Upper lobe of right lung (tissue), 1 donor: ENCODE measurements around the gene LRRC71. TPM values are rescaled to one million over a fixed set of nuclear protein-coding genes. Genes with fewer than 3 reads are reported as not detected.

Experiments used
- ATAC-seq: fragments of 200-7000 bp; cut with Tn5 transposase; one replicate; pipeline ENCODE4 v1.9.1; 2020; ENCODE audit warnings: mild to moderate bottlenecking, moderate library complexity
- DNase-seq: peaks from one replicate; pipeline ENCODE4 v3.0.0-alpha.2; 2020
- H3K27ac ChIP-seq: fragments of 200-600 bp; one replicate; pipeline ENCODE4 v1.8.0; 2022
- H3K27me3 ChIP-seq: fragments of 200-600 bp; one replicate; pipeline ENCODE4 v1.8.0; 2022; ENCODE audit warnings: mild to moderate bottlenecking
- H3K36me3 ChIP-seq: fragments of 200-600 bp; one replicate; pipeline ENCODE4 v1.8.0; 2022
- H3K4me1 ChIP-seq: fragments of 200-600 bp; one replicate; pipeline ENCODE4 v1.8.0; 2022
- H3K4me3 ChIP-seq: fragments of 200-600 bp; one replicate; pipeline ENCODE4 v1.8.0; 2022; ENCODE audit warnings: mild to moderate bottlenecking
- H3K9me3 ChIP-seq: fragments of 200-600 bp; one replicate; pipeline ENCODE4 v1.8.0; 2022
- CTCF ChIP-seq: fragments of 200-600 bp; IDR thresholded peaks from one replicate; pipeline ENCODE4 v1.8.0; 2022; ENCODE audit warnings: antibody characterized with exemption
- intact Hi-C: fragments of 100-400 bp; cut with DNase I; formaldehyde crosslinking; loops from one replicate; pipeline ENCODE4 v1.11.0; 2022
- total RNA-seq: library from RNA; stranded (reverse); fragmentation: NEBNext Ultra II Directional; extraction: Animal tissue kit (Norgen Biotek cat#: 25700); gene quantifications from one replicate; pipeline ENCODE4 v1.2.1, GENCODE V29; 2021
- donor health status: DM: no; HTN: yes; CAD: no; lungs with severe emphysema.

The LRRC71 gene
- total RNA-seq, 1 donor from 2014 or later = 0.26 TPM

- no peak for TF ChIP-seq CTCF
- Histone ChIP-seq H3K4me3 (no peak overlapping the region), H3K27me3 (no peaks in the 10 kb centered on the region), H3K27ac (no peak overlapping the region), H3K9me3 (no peaks in the 10 kb centered on the region), H3K36me3 (peaks cover 80% of the 10 kb centered on the region), H3K4me1 (no peaks in the 10 kb centered on the region)
- DNase-seq = no peak
- ATAC-seq = no peak
- intact Hi-C loops = no loop called here
Observed at GRCh38 chr1:156959414-156959813, 39.0 kb downstream of the LRRC71 start.

- Histone ChIP-seq H3K27me3 (no peaks in the 10 kb centered on the region), H3K4me3 (no peak overlapping the region), H3K27ac (no peak overlapping the region), H3K36me3 (peaks cover 75% of the 10 kb centered on the region), H3K9me3 (no peaks in the 10 kb centered on the region), H3K4me1 (no peaks in the 10 kb centered on the region)
- TF ChIP-seq CTCF = no peak
- intact Hi-C loops = no loop called here
- ATAC-seq (no peak), DNase-seq (no peak)
Observed at GRCh38 chr1:156959925-156960324, 39.5 kb downstream of the LRRC71 start.

- Histone ChIP-seq H3K27ac (no peak overlapping the region), H3K9me3 (no peaks in the 10 kb centered on the region), H3K36me3 (peaks cover 71% of the 10 kb centered on the region), H3K27me3 (no peaks in the 10 kb centered on the region), H3K4me3 (no peak overlapping the region), H3K4me1 (no peaks in the 10 kb centered on the region)
- intact Hi-C loops = no loop called here
- DNase-seq (no peak), ATAC-seq (no peak)
- TF ChIP-seq CTCF = peak; percentile 12
Observed at GRCh38 chr1:156961709-156962108, 41.3 kb downstream of the LRRC71 start.

- TF ChIP-seq CTCF = no peak
- Histone ChIP-seq H3K4me1 (no peaks in the 10 kb centered on the region), H3K36me3 (peaks cover 69% of the 10 kb centered on the region), H3K27me3 (no peaks in the 10 kb centered on the region), H3K27ac (peak overlapping the region; percentile 8), H3K4me3 (peak overlapping the region; percentile 19), H3K9me3 (no peaks in the 10 kb centered on the region)
- peak; percentile 90 for ATAC-seq
- intact Hi-C loops = no loop called here
- DNase-seq = no peak
Observed at GRCh38 chr1:156963621-156964020, 43.2 kb downstream of the LRRC71 start.

GRCh38 chr1:156964441-156964840, 44.0 kb downstream of the LRRC71 start:
- ATAC-seq = no peak
- no peaks in the 10 kb centered on the region for H3K9me3 ChIP-seq
- H3K27me3 ChIP-seq = no peaks in the 10 kb centered on the region
- H3K36me3 ChIP-seq = peaks cover 69% of the 10 kb centered on the region
- no peak for TF ChIP-seq CTCF
- DNase-seq = no peak
- H3K4me1 ChIP-seq = no peaks in the 10 kb centered on the region
- intact Hi-C loops = no loop called here
- H3K4me3 ChIP-seq = no peak overlapping the region
- H3K27ac ChIP-seq = no peak overlapping the region

- intact Hi-C loops = no loop called here
- ATAC-seq (no peak), DNase-seq (no peak)
- Histone ChIP-seq H3K36me3 (peaks cover 77% of the 10 kb centered on the region), H3K4me1 (no peaks in the 10 kb centered on the region), H3K27ac (no peak overlapping the region), H3K9me3 (no peaks in the 10 kb centered on the region), H3K27me3 (no peaks in the 10 kb centered on the region), H3K4me3 (no peak overlapping the region)
- TF ChIP-seq CTCF = no peak
Observed at GRCh38 chr1:156969496-156969895, 49.1 kb downstream of the LRRC71 start.
